Osteoblast (primary cell): ENCODE measurements around the gene CYP3A7. TPM values are rescaled to one million over a fixed set of nuclear protein-coding genes. Genes with fewer than 3 reads are reported as not detected.

ENCODE experiments used
- DNase-seq: peaks from one replicate; pipeline ENCODE4 v3.0.0; 2011; ENCODE audit warnings: low spot score, mixed read lengths; ENCODE audit not compliant: insufficient read length; ENCODE audit errors: missing footprints
- H2AFZ ChIP-seq: 2 replicates; pipeline ENCODE4 v1.6.0; 2011; ENCODE audit warnings: mild to moderate bottlenecking, low read length
- H3K27ac ChIP-seq: 2 replicates; pipeline ENCODE4 v1.5.1; 2011; ENCODE audit warnings: mild to moderate bottlenecking, low read depth, low read length, moderate library complexity
- H3K27me3 ChIP-seq: 2 replicates; pipeline ENCODE4 v1.6.0; 2012; ENCODE audit warnings: mild to moderate bottlenecking, control low read depth, inconsistent platforms, low read length, moderate library complexity; ENCODE audit not compliant: insufficient read depth
- H3K36me3 ChIP-seq: 2 replicates; pipeline ENCODE4 v1.5.1; 2011; ENCODE audit warnings: mild to moderate bottlenecking, low read length, control low read depth, moderate library complexity; ENCODE audit not compliant: insufficient read depth
- H3K4me1 ChIP-seq: 2 replicates; pipeline ENCODE4 v1.5.1; 2011; ENCODE audit warnings: mild to moderate bottlenecking, low read length, control low read depth, moderate library complexity; ENCODE audit not compliant: insufficient read depth
- H3K4me2 ChIP-seq: 2 replicates; pipeline ENCODE4 v1.6.0; 2011; ENCODE audit warnings: mild to moderate bottlenecking, low read length; ENCODE audit not compliant: insufficient read depth
- H3K4me3 ChIP-seq: fragments of 200-600 bp; sonication (generic); 3 replicates; pipeline ENCODE4 v1.5.1; 2012; ENCODE audit warnings: mild to moderate bottlenecking, low read length, inconsistent platforms; ENCODE audit not compliant: insufficient read depth
- H3K79me2 ChIP-seq: 2 replicates; pipeline ENCODE4 v1.6.0; 2012; ENCODE audit warnings: mild to moderate bottlenecking, low read length, control low read depth, inconsistent platforms; ENCODE audit not compliant: insufficient read depth
- H3K9me3 ChIP-seq: 2 replicates; pipeline ENCODE4 v1.5.1; 2011; ENCODE audit warnings: low read depth, low read length, control low read depth
- H4K20me1 ChIP-seq: 2 replicates; pipeline ENCODE4 v1.6.0; 2012; ENCODE audit warnings: mild to moderate bottlenecking, low read length, control low read depth; ENCODE audit not compliant: insufficient read depth
- CTCF ChIP-seq: IDR thresholded peaks from 2 replicates; pipeline ENCODE4 v1.5.1; 2011; ENCODE audit warnings: mild to moderate bottlenecking, low read depth, low read length, moderate library complexity; ENCODE audit errors: extremely low read depth
- total RNA-seq: library from RNA; depleted of rRNA; stranded (reverse); fragments of >200 nt; gene quantifications from 2 replicates; pipeline ENCODE4 v1.2.3, GENCODE V29; 2012

Gene CYP3A7
- not detected in 2 replicates for total RNA-seq

DNA sequence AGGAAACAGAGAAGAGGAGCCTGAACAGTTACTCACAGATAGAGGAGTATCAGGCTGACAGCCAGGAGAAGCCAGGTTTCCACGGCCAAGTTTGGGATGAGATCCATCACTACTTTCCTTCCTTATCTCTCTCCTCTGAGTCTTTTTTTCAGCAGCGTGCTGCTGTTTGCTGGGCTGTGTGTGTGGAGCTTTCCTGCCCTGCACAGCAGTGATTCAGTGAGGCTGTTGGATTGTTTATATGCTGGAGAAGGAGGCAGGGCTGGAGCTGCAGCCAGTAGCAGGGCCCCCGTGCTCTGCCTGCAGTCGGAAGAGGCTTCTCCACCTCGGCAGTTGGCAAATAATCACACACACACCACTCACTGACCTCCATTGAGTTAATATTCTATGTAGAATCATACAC is at the start of gene CYP3A7:
TSS of gene CYP3A7 (minus strand) at position 210 of the 400 bp plus-strand sequence. CDS start at position 107, 103 bp downstream.
- Histone ChIP-seq H3K4me1 (no peaks in the 10 kb centered on the region), H2AFZ (no peak within 1 kb of the TSS), H3K4me3 (no peak within 1 kb of the TSS), H3K27ac (no peak within 1 kb of the TSS), H3K9me3 (no peaks in the 10 kb centered on the region), H4K20me1 (no peaks in the 10 kb centered on the region), H3K4me2 (no peak within 1 kb of the TSS), H3K79me2 (no peaks in the 10 kb centered on the region), H3K27me3 (peaks cover 10% of the 10 kb centered on the region), H3K36me3 (no peaks in the 10 kb centered on the region)
- DNase-seq, result peak; percentile 30
- no peak for TF ChIP-seq CTCF

DNA sequence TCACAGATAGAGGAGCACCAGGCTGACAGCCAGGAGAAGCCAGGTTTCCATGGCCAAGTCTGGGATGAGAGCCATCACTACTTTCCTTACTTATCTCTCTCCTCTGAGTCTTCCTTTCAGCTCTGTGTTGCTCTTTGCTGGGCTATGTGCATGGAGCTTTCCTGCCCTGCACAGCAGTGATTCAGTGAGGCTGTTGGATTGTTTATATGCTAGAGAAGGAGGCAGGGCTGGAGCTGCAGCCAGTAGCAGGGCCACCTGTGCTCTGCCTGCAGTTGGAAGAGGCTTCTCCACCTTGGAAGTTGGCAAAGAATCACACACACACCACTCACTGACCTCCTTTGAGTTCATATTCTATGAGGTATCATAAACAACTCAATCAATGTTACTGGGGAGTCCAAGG is 49.0 kb upstream of the CYP3A7 start, which contains the start of gene CYP3A4:
TSS of gene CYP3A4 (minus strand) at position 178 of the 400 bp plus-strand sequence. CDS start at position 75, 103 bp downstream.
- Histone ChIP-seq H3K4me3 (no peak within 1 kb of the TSS), H3K36me3 (no peaks in the 10 kb centered on the region), H3K4me2 (no peak within 1 kb of the TSS), H3K4me1 (peaks cover 8% of the 10 kb centered on the region), H4K20me1 (no peaks in the 10 kb centered on the region), H3K79me2 (no peaks in the 10 kb centered on the region), H2AFZ (no peak within 1 kb of the TSS), H3K27ac (no peak within 1 kb of the TSS), H3K27me3 (peaks cover 30% of the 10 kb centered on the region), H3K9me3 (no peaks in the 10 kb centered on the region)
- TF ChIP-seq CTCF, result no peak
- DNase-seq, result no peak

GRCh38 chr7:99782012-99782953 is 47.3 kb upstream of the CYP3A7 start:
- TF ChIP-seq CTCF, result no peak
- Histone ChIP-seq H3K36me3 (no peaks in the 10 kb centered on the region), H3K4me3 (no peak overlapping the region), H3K4me1 (no peaks in the 10 kb centered on the region), H3K9me3 (no peaks in the 10 kb centered on the region), H3K27me3 (peaks cover 44% of the 10 kb centered on the region), H3K4me2 (no peak overlapping the region), H2AFZ (no peak overlapping the region), H3K27ac (no peak overlapping the region), H3K79me2 (no peaks in the 10 kb centered on the region), H4K20me1 (no peaks in the 10 kb centered on the region)
- no peak for DNase-seq

DNA sequence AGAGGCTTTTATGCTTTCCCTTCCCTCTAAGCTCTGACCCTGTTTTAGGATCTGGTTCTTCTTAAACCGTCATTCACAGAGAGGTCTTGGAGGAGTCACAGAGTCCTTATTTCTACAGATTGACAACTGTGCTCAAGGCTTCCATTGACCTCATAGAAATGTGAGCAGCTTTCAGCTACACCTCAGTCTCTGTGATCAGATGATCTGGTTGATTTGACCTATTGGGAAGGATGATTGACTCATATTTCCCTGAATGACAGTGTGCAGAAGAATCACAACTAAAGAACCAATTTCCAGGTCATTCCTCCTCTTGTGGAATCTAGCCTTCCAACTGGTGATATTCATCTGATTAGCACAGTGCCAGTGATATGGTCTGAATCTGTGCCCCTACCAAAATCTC is 45.6 kb upstream of the CYP3A7 start:
- no peaks in the 10 kb centered on the region for H4K20me1 ChIP-seq
- H3K4me3 ChIP-seq, result no peak overlapping the region
- no peak overlapping the region for H3K4me2 ChIP-seq
- TF ChIP-seq CTCF, result no peak
- H3K27ac ChIP-seq, result no peak overlapping the region
- H3K9me3 ChIP-seq, result no peaks in the 10 kb centered on the region
- no peaks in the 10 kb centered on the region for H3K79me2 ChIP-seq
- H3K27me3 ChIP-seq, result peaks cover 50% of the 10 kb centered on the region
- H3K4me1 ChIP-seq, result no peaks in the 10 kb centered on the region
- no peak for DNase-seq
- no peak overlapping the region for H2AFZ ChIP-seq
- H3K36me3 ChIP-seq, result no peaks in the 10 kb centered on the region
